Testis (tissue), 3 donors: ENCODE results near the gene BCL6. TPM values are rescaled to one million over a fixed set of nuclear protein-coding genes. Genes with fewer than 3 reads are reported as not detected.

Source experiments
- DNase-seq: peaks from one replicate; pipeline ENCODE4 v3.0.0-alpha.2; 2019
- H3K27ac ChIP-seq, 2 donors: fragments of 200-600 bp; sonication (generic); one replicate each; pipeline ENCODE4 v1.5.1; 2019
- H3K27me3 ChIP-seq: fragments of 200-600 bp; sonication (generic); one replicate; pipeline ENCODE4 v1.5.1; 2019
- H3K36me3 ChIP-seq: fragments of 200-600 bp; sonication (generic); one replicate; pipeline ENCODE4 v1.5.1; 2017; ENCODE audit warnings: low read depth; ENCODE audit errors: missing control alignments
- H3K4me1 ChIP-seq: fragments of 200-600 bp; sonication (generic); one replicate; pipeline ENCODE4 v1.5.1; 2019
- H3K4me3 ChIP-seq, 2 donors: fragments of 200-600 bp; sonication (generic); one replicate each; pipeline ENCODE4 v1.5.1; 2017 to 2019
- H3K9me3 ChIP-seq: fragments of 200-600 bp; sonication (generic); one replicate; pipeline ENCODE4 v1.5.1; 2017
- CTCF ChIP-seq, 3 experiments: fragments of 450-650 bp in 2 of 3; fragments of 200-600 bp in 1 of 3; sonication (generic) in 1 of 3; IDR thresholded peaks; one replicate each; pipeline ENCODE4 v1.5.1; 2016 to 2019; ENCODE audit warnings: antibody characterized with exemption in 3 of 3, mild to moderate bottlenecking in 2 of 3, moderate library complexity in 1 of 3
- POLR2A ChIP-seq: fragments of 450-650 bp; IDR thresholded peaks from one replicate; pipeline ENCODE4 v1.6.1; 2017; ENCODE audit warnings: antibody characterized with exemption, mild to moderate bottlenecking, moderate library complexity
- WGBS, 2 donors: methylation state at CpG; one replicate each; pipeline ENCODE4 v1.1.5; 2018; 5-methylcytosine and 5-hydroxymethylcytosine counted together
- intact Hi-C: fragments of 100-400 bp; cut with DNase I; formaldehyde crosslinking; loops from one replicate; pipeline ENCODE4 v1.15.1; 2023; ENCODE audit warnings: low total_unique reads
- polyA plus RNA-seq: library from polyadenylated mRNA; stranded (reverse); fragments of 350-450 nt; fragmentation: Illumina TruSeq; extraction: RNeasy Lipid Tissue Mini Kit (QIAGEN cat#74804); gene quantifications from one replicate; pipeline ENCODE4 v1.2.3, GENCODE V29; 2014; ENCODE audit warnings: low read depth, low replicate concordance; ENCODE audit not compliant: insufficient read depth
- total RNA-seq, 2 donors: library from RNA; depleted of rRNA; stranded (reverse); fragments of >200 nt; gene quantifications; one replicate each; pipeline ENCODE4 v1.2.3, GENCODE V29; 2016

The BCL6 gene
- total and polyA plus RNA-seq, 3 donors from 2014 or later, result 34.5 to 86.6 (median 74.0) TPM

- intact Hi-C loops, result no loop called here
- Histone ChIP-seq H3K4me1 (no peaks in the 10 kb centered on the region), H3K27ac (no peak overlapping the region), H3K4me3 (no peak overlapping the region), H3K9me3 (no peaks in the 10 kb centered on the region), H3K27me3 (no peaks in the 10 kb centered on the region), H3K36me3 (no peaks in the 10 kb centered on the region)
- whole genome bisulfite sequencing, 2 donors, result 63 to 74% methylated on average over 1 of the region's 1 CpG
- no peak for DNase-seq
- no peak for TF ChIP-seq POLR2A
- no peak for TF ChIP-seq CTCF (IDR thresholded peaks at IDR 0.05)
Observed at GRCh38 chr3:187758318-187758955, 13.2 kb upstream of the BCL6 start.

GRCh38 chr3:187753516-187753915 lies 8.2 kb upstream of the BCL6 start:
- no peak overlapping the region for H3K4me3 ChIP-seq
- no peak for DNase-seq

GRCh38 chr3:187750513-187751123 lies 5.3 kb upstream of the BCL6 start:
- Histone ChIP-seq H3K9me3 (no peaks in the 10 kb centered on the region), H3K27ac (no peak overlapping the region), H3K4me1 (peaks cover 12% of the 10 kb centered on the region), H3K36me3 (no peaks in the 10 kb centered on the region), H3K27me3 (no peaks in the 10 kb centered on the region), H3K4me3 (peak overlapping the region in 1 of 2 donors; percentile 8)
- 52 to 61% methylated on average over 11 of the region's 11 CpGs for WGBS, 2 donors
- no peak for TF ChIP-seq CTCF (IDR thresholded peaks at IDR 0.05)
- TF ChIP-seq POLR2A, result no peak
- DNase-seq, result no peak
- intact Hi-C loops, result no loop called here

More at GRCh38 chr3:187753516-187753915, 8.2 kb upstream of the BCL6 start:
- TF ChIP-seq CTCF (IDR thresholded peaks at IDR 0.05), result no peak
- no peak for TF ChIP-seq POLR2A
- no peaks in the 10 kb centered on the region for H3K36me3 ChIP-seq
- intact Hi-C loops, result no loop called here
- H3K4me1 ChIP-seq, result no peaks in the 10 kb centered on the region
- H3K27me3 ChIP-seq, result no peaks in the 10 kb centered on the region
- no peaks in the 10 kb centered on the region for H3K9me3 ChIP-seq
- no peak overlapping the region for H3K27ac ChIP-seq
- WGBS, 2 donors, result 85 to 87% methylated on average over 4 of the region's 4 CpGs

- Histone ChIP-seq H3K4me1 (peaks cover 12% of the 10 kb centered on the region), H3K9me3 (no peaks in the 10 kb centered on the region), H3K27me3 (no peaks in the 10 kb centered on the region), H3K36me3 (no peaks in the 10 kb centered on the region), H3K4me3 (peak overlapping the region in 1 of 2 donors; percentile 8), H3K27ac (no peak overlapping the region)
- 47 to 60% methylated on average over 14 of the region's 14 CpGs for WGBS, 2 donors
- intact Hi-C loops, result no loop called here
- TF ChIP-seq CTCF (IDR thresholded peaks at IDR 0.05), result no peak
- no peak for TF ChIP-seq POLR2A
- DNase-seq, result no peak
Observed at GRCh38 chr3:187750006-187750512, 4.8 kb upstream of the BCL6 start.
